Measurements from ENCODE around the gene LRRC66. TPM values are rescaled to one million over a fixed set of nuclear protein-coding genes. Genes with fewer than 3 reads are reported as not detected.

The LRRC66 gene
- total and polyA plus RNA-seq, 4 donors: 0.05 to 0.25 TPM; not detected in 2

DNA sequence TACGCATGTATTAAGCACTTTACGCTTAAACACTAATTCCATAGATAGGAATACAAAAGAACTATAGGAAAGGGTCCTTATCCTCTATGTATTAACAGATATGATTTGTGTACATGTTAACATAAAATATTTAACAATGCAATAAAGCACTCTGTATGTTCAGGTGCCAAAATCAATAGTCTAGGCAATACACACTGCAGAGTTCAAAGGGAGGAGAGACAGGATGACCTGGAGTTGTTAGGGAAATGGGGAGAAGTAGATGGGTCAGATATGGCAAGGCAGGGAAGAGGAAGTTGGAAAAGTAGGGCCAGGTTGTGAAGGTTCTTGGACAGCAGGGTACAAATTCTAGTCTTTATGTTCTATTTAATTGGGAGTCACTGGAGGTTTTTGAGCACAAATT, 15.0 kb upstream of the LRRC66 start:
- Histone ChIP-seq H3K4me3 (ENCODE audit: low read depth in 1 of 3, low read length in 3 of 3) (no peak overlapping the region), H3K36me3 (ENCODE audit: control insufficient read depth in 4 of 4, insufficient read depth in 3 of 4, low read depth in 1 of 4, low read length in 3 of 4) (no peaks in the 10 kb centered on the region), H3K9me3 (ENCODE audit: control insufficient read depth in 4 of 4, low read length in 3 of 4) (no peaks in the 10 kb centered on the region), H3K27ac (ENCODE audit: low read depth in 1 of 2, low read length in 2 of 2) (no peak overlapping the region), H3K27me3 (ENCODE audit: control insufficient read depth in 4 of 4, insufficient read depth in 4 of 4, low read length in 3 of 4) (no peaks in the 10 kb centered on the region), H3K4me1 (ENCODE audit: control insufficient read depth in 4 of 4, insufficient read depth in 4 of 4, low read length in 3 of 4) (peaks cover 2 to 16% (median 7%) of the 10 kb centered on the region in 4 donors), H3K9ac (ENCODE audit: low read depth in 1 of 2, low read length in 2 of 2) (no peak overlapping the region)
- TF ChIP-seq REST (IDR thresholded peaks at IDR 0.05) (no peak), SP1 (IDR thresholded peaks at IDR 0.05) (no peak), FOXA2 (IDR thresholded peaks at IDR 0.05) (no peak), FOXA1 (IDR thresholded peaks at IDR 0.05) (no peak), RAD21 (IDR thresholded peaks at IDR 0.05) (no peak), ATF3 (IDR thresholded peaks at IDR 0.05) (no peak), JUND (IDR thresholded peaks at IDR 0.05) (no peak), GABPA (IDR thresholded peaks at IDR 0.05 in 1 of 2, conservative IDR thresholded peaks at IDR 0.05 in 1 of 2) (no peak), HNF4A (conservative IDR thresholded peaks at IDR 0.05) (no peak), EGR1 (IDR thresholded peaks at IDR 0.05; ENCODE audit: low read depth in 2 of 2) (no peak), RXRA (IDR thresholded peaks at IDR 0.05) (no peak), TAF1 (conservative IDR thresholded peaks at IDR 0.05) (no peak), HNF4G (IDR thresholded peaks at IDR 0.05) (no peak)
- TF ChIP-seq, protein P1, sequence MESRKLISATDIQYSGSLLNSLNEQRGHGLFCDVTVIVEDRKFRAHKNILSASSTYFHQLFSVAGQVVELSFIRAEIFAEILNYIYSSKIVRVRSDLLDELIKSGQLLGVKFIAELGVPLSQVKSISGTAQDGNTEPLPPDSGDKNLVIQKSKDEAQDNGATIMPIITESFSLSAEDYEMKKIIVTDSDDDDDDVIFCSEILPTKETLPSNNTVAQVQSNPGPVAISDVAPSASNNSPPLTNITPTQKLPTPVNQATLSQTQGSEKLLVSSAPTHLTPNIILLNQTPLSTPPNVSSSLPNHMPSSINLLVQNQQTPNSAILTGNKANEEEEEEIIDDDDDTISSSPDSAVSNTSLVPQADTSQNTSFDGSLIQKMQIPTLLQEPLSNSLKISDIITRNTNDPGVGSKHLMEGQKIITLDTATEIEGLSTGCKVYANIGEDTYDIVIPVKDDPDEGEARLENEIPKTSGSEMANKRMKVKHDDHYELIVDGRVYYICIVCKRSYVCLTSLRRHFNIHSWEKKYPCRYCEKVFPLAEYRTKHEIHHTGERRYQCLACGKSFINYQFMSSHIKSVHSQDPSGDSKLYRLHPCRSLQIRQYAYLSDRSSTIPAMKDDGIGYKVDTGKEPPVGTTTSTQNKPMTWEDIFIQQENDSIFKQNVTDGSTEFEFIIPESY (IDR thresholded peaks at IDR 0.05): no peak
- TF ChIP-seq, protein P2, sequence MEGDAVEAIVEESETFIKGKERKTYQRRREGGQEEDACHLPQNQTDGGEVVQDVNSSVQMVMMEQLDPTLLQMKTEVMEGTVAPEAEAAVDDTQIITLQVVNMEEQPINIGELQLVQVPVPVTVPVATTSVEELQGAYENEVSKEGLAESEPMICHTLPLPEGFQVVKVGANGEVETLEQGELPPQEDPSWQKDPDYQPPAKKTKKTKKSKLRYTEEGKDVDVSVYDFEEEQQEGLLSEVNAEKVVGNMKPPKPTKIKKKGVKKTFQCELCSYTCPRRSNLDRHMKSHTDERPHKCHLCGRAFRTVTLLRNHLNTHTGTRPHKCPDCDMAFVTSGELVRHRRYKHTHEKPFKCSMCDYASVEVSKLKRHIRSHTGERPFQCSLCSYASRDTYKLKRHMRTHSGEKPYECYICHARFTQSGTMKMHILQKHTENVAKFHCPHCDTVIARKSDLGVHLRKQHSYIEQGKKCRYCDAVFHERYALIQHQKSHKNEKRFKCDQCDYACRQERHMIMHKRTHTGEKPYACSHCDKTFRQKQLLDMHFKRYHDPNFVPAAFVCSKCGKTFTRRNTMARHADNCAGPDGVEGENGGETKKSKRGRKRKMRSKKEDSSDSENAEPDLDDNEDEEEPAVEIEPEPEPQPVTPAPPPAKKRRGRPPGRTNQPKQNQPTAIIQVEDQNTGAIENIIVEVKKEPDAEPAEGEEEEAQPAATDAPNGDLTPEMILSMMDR (IDR thresholded peaks at IDR 0.05; ENCODE audit: low read depth, low read length, missing input control): no peak
- TF ChIP-seq, protein P3, sequence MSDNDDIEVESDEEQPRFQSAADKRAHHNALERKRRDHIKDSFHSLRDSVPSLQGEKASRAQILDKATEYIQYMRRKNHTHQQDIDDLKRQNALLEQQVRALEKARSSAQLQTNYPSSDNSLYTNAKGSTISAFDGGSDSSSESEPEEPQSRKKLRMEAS (IDR thresholded peaks at IDR 0.05): no peak
- DNase-seq (ENCODE audit: low spot score): no peak
- 94% methylated on average over 2 of the region's 2 CpGs for WGBS

- H3K9me3 ChIP-seq (ENCODE audit: control insufficient read depth in 4 of 4, low read length in 3 of 4): no peaks in the 10 kb centered on the region
- no peaks in the 10 kb centered on the region for H3K27me3 ChIP-seq (ENCODE audit: control insufficient read depth in 4 of 4, insufficient read depth in 4 of 4, low read length in 3 of 4)
- H3K27ac ChIP-seq (ENCODE audit: low read depth in 1 of 2, low read length in 2 of 2): no peak overlapping the region
- H3K36me3 ChIP-seq (ENCODE audit: control insufficient read depth in 4 of 4, insufficient read depth in 3 of 4, low read depth in 1 of 4, low read length in 3 of 4): peaks cover 0 to 8% (median 2%) of the 10 kb centered on the region in 4 donors
- H3K4me3 ChIP-seq (ENCODE audit: low read depth in 1 of 3, low read length in 3 of 3): no peak overlapping the region
- 91% methylated on average over 1 of the region's 1 CpG for WGBS
- TF ChIP-seq REST (IDR thresholded peaks at IDR 0.05): no peak
- TF ChIP-seq, protein P3 (IDR thresholded peaks at IDR 0.05): no peak
- no peak for TF ChIP-seq GABPA (IDR thresholded peaks at IDR 0.05 in 1 of 2, conservative IDR thresholded peaks at IDR 0.05 in 1 of 2)
- TF ChIP-seq FOXA2 (IDR thresholded peaks at IDR 0.05): no peak
- no peak for TF ChIP-seq JUND (IDR thresholded peaks at IDR 0.05)
- no peak for TF ChIP-seq NR2F2 (IDR thresholded peaks at IDR 0.05)
- no peak for TF ChIP-seq RXRA (IDR thresholded peaks at IDR 0.05)
- no peak for TF ChIP-seq TAF1 (conservative IDR thresholded peaks at IDR 0.05)
- no peak for TF ChIP-seq SP1 (IDR thresholded peaks at IDR 0.05)
- TF ChIP-seq EGR1 (IDR thresholded peaks at IDR 0.05; ENCODE audit: low read depth in 2 of 2): no peak
- no peak for TF ChIP-seq HNF4G (IDR thresholded peaks at IDR 0.05)
- no peak for TF ChIP-seq YY1 (IDR thresholded peaks at IDR 0.05)
- TF ChIP-seq, protein P1 (IDR thresholded peaks at IDR 0.05): no peak
- H3K4me1 ChIP-seq (ENCODE audit: control insufficient read depth in 4 of 4, insufficient read depth in 4 of 4, low read length in 3 of 4): peaks cover 1 to 3% (median 2%) of the 10 kb centered on the region in 4 donors
- DNase-seq (ENCODE audit: low spot score): no peak
- H3K9ac ChIP-seq (ENCODE audit: low read depth in 1 of 2, low read length in 2 of 2): no peak overlapping the region
Observed at GRCh38 chr4:52032005-52032404, 11.8 kb upstream of the LRRC66 start.

All from liver (tissue), 9 donors.